ENCODE results near the gene ATP1A2. TPM values are rescaled to one million over a fixed set of nuclear protein-coding genes. Genes with fewer than 3 reads are reported as not detected.
A peak's percentile ranks its signal among the peaks of the same experiment; 100 is the strongest.

ATP1A2 gene
- total and polyA plus RNA-seq, 2 experiments from 2014 or later: 4.9 to 17.7 TPM

DNA sequence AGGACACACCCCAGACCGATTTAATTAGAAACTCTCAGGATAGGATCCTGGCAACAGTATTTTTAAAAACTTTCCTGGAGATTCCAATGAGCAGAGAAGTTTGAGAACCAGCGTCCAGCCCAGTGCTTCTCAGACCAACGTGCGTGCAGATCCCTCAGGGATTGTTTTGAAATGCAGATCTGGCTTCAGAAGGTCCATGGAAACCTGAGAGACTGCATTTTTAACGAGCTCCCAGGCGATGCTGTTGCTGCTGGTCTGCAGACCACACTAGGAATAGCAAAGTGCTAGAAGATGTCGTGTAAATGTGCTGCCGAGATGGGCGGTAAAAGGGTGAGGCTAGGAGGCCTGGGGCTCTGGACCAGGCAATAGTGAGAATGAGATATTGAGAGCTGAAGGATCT is 56.4 kb downstream of the ATP1A2 start:
- Histone ChIP-seq H3K9me2 (ENCODE audit: insufficient read depth) (peaks cover 13% of the 10 kb centered on the region), H3K36me3 (ENCODE audit: insufficient read depth) (no peaks in the 10 kb centered on the region), H2AFZ (no peak overlapping the region), H3K4me3 (peak overlapping the region; percentile 29; the same call in 1 of the 2 replicates), H3K79me2 (replicated peaks; ENCODE audit: insufficient read depth) (no peaks in the 10 kb centered on the region), H3K4me1 (ENCODE audit: insufficient read depth) (peaks cover 50% of the 10 kb centered on the region), H3F3A (replicated peaks; ENCODE audit: low read depth) (peaks cover 20% of the 10 kb centered on the region), H3K27ac (ENCODE audit: low read depth) (peak overlapping the region; percentile 57; the same call in 1 of the 2 replicates), H3K4me2 (peak overlapping the region; percentile 50), H4K20me1 (replicated peaks; ENCODE audit: insufficient read depth) (no peaks in the 10 kb centered on the region), H3K27me3 (ENCODE audit: insufficient read depth) (no peaks in the 10 kb centered on the region)
- Mint-ChIP-seq H3K36me3 (ENCODE audit: low read depth) (no peaks in the 10 kb centered on the region; the same call in 2 of the 3 replicates), H3K27me3 (ENCODE audit: insufficient read depth, low read depth, poor library complexity) (peaks cover 23% of the 10 kb centered on the region), H3K27ac (no peak overlapping the region), H3K9me3 (no peaks in the 10 kb centered on the region; the same call in 1 of the 3 replicates), H3K4me3 (peak overlapping the region; percentile 2; the same call in 1 of the 3 replicates), H3K4me1 (peaks cover 57% of the 10 kb centered on the region)
- no peak for TF ChIP-seq STAT1 (IDR thresholded peaks at IDR 0.05; ENCODE audit: unreplicated experiment)
- TF ChIP-seq, protein P1, sequence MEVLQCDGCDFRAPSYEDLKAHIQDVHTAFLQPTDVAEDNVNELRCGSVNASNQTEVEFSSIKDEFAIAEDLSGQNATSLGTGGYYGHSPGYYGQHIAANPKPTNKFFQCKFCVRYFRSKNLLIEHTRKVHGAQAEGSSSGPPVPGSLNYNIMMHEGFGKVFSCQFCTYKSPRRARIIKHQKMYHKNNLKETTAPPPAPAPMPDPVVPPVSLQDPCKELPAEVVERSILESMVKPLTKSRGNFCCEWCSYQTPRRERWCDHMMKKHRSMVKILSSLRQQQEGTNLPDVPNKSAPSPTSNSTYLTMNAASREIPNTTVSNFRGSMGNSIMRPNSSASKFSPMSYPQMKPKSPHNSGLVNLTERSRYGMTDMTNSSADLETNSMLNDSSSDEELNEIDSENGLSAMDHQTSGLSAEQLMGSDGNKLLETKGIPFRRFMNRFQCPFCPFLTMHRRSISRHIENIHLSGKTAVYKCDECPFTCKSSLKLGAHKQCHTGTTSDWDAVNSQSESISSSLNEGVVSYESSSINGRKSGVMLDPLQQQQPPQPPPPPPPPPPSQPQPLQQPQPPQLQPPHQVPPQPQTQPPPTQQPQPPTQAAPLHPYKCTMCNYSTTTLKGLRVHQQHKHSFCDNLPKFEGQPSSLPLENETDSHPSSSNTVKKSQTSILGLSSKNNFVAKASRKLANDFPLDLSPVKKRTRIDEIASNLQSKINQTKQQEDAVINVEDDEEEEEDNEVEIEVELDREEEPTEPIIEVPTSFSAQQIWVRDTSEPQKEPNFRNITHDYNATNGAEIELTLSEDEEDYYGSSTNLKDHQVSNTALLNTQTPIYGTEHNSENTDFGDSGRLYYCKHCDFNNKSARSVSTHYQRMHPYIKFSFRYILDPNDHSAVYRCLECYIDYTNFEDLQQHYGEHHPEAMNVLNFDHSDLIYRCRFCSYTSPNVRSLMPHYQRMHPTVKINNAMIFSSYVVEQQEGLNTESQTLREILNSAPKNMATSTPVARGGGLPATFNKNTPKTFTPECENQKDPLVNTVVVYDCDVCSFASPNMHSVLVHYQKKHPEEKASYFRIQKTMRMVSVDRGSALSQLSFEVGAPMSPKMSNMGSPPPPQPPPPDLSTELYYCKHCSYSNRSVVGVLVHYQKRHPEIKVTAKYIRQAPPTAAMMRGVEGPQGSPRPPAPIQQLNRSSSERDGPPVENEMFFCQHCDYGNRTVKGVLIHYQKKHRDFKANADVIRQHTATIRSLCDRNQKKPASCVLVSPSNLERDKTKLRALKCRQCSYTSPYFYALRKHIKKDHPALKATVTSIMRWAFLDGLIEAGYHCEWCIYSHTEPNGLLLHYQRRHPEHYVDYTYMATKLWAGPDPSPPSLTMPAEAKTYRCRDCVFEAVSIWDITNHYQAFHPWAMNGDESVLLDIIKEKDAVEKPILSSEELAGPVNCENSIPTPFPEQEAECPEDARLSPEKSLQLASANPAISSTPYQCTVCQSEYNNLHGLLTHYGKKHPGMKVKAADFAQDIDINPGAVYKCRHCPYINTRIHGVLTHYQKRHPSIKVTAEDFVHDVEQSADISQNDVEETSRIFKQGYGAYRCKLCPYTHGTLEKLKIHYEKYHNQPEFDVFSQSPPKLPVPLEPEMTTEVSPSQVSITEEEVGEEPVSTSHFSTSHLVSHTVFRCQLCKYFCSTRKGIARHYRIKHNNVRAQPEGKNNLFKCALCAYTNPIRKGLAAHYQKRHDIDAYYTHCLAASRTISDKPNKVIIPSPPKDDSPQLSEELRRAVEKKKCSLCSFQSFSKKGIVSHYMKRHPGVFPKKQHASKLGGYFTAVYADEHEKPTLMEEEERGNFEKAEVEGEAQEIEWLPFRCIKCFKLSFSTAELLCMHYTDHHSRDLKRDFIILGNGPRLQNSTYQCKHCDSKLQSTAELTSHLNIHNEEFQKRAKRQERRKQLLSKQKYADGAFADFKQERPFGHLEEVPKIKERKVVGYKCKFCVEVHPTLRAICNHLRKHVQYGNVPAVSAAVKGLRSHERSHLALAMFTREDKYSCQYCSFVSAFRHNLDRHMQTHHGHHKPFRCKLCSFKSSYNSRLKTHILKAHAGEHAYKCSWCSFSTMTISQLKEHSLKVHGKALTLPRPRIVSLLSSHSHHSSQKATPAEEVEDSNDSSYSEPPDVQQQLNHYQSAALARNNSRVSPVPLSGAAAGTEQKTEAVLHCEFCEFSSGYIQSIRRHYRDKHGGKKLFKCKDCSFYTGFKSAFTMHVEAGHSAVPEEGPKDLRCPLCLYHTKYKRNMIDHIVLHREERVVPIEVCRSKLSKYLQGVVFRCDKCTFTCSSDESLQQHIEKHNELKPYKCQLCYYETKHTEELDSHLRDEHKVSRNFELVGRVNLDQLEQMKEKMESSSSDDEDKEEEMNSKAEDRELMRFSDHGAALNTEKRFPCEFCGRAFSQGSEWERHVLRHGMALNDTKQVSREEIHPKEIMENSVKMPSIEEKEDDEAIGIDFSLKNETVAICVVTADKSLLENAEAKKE (CRISPR knock-in tag; IDR thresholded peaks at IDR 0.05): peak; percentile 95
- peak; percentile 52 for DNase-seq (ENCODE audit: low spot score)
- ATAC-seq: peak; percentile 12

DNA sequence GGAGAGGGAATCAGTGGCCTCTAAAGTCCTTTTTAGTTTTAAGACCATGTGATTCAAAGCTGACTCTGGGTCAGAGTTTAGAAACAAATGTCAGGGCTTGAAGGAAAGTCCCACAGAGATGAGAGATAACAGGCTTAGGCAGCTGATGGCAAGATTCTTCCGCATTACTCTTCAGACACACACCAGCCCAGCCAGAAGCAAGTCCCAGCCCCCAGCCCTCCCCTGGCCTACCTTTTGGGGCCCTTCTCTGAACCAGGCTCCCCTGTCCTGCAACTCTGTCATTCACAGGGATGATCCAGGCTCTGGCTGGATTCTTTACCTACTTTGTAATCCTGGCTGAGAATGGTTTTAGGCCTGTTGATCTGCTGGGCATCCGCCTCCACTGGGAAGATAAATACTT is 61.7 kb downstream of the ATP1A2 start:
- H2AFZ ChIP-seq: peak overlapping the region; percentile 93
- no peak overlapping the region for H3K4me3 Mint-ChIP-seq
- TF ChIP-seq POLR2AphosphoS5 (IDR thresholded peaks at IDR 0.05; ENCODE audit: low read depth) (no peak), JUNB (IDR thresholded peaks at IDR 0.05; ENCODE audit: unreplicated experiment) (no peak), NANOG (IDR thresholded peaks at IDR 0.05; ENCODE audit: borderline replicate concordance) (no peak), ZNF114 (CRISPR knock-in tag; IDR thresholded peaks at IDR 0.05) (no peak), CREB1 (CRISPR knock-in tag; IDR thresholded peaks at IDR 0.05; ENCODE audit: low read depth) (no peak), STAT1 (IDR thresholded peaks at IDR 0.05; ENCODE audit: unreplicated experiment) (no peak)
- TF ChIP-seq, protein P2, sequence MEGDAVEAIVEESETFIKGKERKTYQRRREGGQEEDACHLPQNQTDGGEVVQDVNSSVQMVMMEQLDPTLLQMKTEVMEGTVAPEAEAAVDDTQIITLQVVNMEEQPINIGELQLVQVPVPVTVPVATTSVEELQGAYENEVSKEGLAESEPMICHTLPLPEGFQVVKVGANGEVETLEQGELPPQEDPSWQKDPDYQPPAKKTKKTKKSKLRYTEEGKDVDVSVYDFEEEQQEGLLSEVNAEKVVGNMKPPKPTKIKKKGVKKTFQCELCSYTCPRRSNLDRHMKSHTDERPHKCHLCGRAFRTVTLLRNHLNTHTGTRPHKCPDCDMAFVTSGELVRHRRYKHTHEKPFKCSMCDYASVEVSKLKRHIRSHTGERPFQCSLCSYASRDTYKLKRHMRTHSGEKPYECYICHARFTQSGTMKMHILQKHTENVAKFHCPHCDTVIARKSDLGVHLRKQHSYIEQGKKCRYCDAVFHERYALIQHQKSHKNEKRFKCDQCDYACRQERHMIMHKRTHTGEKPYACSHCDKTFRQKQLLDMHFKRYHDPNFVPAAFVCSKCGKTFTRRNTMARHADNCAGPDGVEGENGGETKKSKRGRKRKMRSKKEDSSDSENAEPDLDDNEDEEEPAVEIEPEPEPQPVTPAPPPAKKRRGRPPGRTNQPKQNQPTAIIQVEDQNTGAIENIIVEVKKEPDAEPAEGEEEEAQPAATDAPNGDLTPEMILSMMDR (conservative IDR thresholded peaks at IDR 0.05; ENCODE audit: low read depth in 2 of 2): no peak
- TF ChIP-seq, protein P3, sequence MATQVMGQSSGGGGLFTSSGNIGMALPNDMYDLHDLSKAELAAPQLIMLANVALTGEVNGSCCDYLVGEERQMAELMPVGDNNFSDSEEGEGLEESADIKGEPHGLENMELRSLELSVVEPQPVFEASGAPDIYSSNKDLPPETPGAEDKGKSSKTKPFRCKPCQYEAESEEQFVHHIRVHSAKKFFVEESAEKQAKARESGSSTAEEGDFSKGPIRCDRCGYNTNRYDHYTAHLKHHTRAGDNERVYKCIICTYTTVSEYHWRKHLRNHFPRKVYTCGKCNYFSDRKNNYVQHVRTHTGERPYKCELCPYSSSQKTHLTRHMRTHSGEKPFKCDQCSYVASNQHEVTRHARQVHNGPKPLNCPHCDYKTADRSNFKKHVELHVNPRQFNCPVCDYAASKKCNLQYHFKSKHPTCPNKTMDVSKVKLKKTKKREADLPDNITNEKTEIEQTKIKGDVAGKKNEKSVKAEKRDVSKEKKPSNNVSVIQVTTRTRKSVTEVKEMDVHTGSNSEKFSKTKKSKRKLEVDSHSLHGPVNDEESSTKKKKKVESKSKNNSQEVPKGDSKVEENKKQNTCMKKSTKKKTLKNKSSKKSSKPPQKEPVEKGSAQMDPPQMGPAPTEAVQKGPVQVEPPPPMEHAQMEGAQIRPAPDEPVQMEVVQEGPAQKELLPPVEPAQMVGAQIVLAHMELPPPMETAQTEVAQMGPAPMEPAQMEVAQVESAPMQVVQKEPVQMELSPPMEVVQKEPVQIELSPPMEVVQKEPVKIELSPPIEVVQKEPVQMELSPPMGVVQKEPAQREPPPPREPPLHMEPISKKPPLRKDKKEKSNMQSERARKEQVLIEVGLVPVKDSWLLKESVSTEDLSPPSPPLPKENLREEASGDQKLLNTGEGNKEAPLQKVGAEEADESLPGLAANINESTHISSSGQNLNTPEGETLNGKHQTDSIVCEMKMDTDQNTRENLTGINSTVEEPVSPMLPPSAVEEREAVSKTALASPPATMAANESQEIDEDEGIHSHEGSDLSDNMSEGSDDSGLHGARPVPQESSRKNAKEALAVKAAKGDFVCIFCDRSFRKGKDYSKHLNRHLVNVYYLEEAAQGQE (IDR thresholded peaks at IDR 0.05; ENCODE audit: unreplicated experiment): no peak

More for the DNA sequence above, 61.7 kb downstream of the ATP1A2 start:
- Mint-ChIP-seq H3K27ac (no peak overlapping the region), H3K36me3 (ENCODE audit: low read depth) (no peaks in the 10 kb centered on the region; the same call in 2 of the 3 replicates), H3K9me3 (no peaks in the 10 kb centered on the region; the same call in 1 of the 3 replicates), H3K27me3 (ENCODE audit: insufficient read depth, low read depth, poor library complexity) (peaks cover 11% of the 10 kb centered on the region), H3K4me1 (peaks cover 21% of the 10 kb centered on the region)
- no peak overlapping the region for H3K4me2 ChIP-seq
- DNase-seq (ENCODE audit: low spot score) (no peak), ATAC-seq (peak; percentile 59)
- no peak overlapping the region for H3K4me3 ChIP-seq
- H3F3A ChIP-seq (replicated peaks; ENCODE audit: low read depth): no peaks in the 10 kb centered on the region
- H3K27me3 ChIP-seq (ENCODE audit: insufficient read depth): no peaks in the 10 kb centered on the region
- no peaks in the 10 kb centered on the region for H3K79me2 ChIP-seq (replicated peaks; ENCODE audit: insufficient read depth)
- peaks cover 13% of the 10 kb centered on the region for H3K9me2 ChIP-seq (ENCODE audit: insufficient read depth)
- no peaks in the 10 kb centered on the region for H3K36me3 ChIP-seq (ENCODE audit: insufficient read depth)
- H3K4me1 ChIP-seq (ENCODE audit: insufficient read depth): peaks cover 17% of the 10 kb centered on the region
- no peak overlapping the region for H3K27ac ChIP-seq (ENCODE audit: low read depth)
- H4K20me1 ChIP-seq (replicated peaks; ENCODE audit: insufficient read depth): no peaks in the 10 kb centered on the region
